ENCODE measurements around the gene FOSL2.

- TF ChIP-seq CTCF (IDR thresholded peaks at IDR 0.05) (no peak), EZH2 (IDR thresholded peaks at IDR 0.05; ENCODE audit: borderline replicate concordance, insufficient read depth, low read depth, low read length, poor library complexity, severe bottlenecking) (no peak)
These were observed 33.2 kb upstream of the FOSL2 start for GRCh38 chr2:28359222-28360057.
